Psoas muscle (tissue), 8 donors: ENCODE results near the gene DDI2. TPM values are rescaled to one million over a fixed set of nuclear protein-coding genes. Genes with fewer than 3 reads are reported as not detected.

Source experiments
- ATAC-seq, 4 donors: fragments of 200-7000 bp; cut with Tn5 transposase; one replicate each; pipeline ENCODE4 v1.9.1; 2020; ENCODE audit warnings: moderate library complexity in 3 of 4, mild to moderate bottlenecking in 2 of 4
- DNase-seq, 2 donors: peaks; one replicate each; pipeline ENCODE4 v3.0.0-alpha.2; 2020
- H3K27ac ChIP-seq: fragments of 200-600 bp; one replicate; pipeline ENCODE4 v1.8.0; 2022
- H3K27me3 ChIP-seq, 3 donors: fragments of 200-600 bp in 1 of 3; one replicate each; pipeline versions ENCODE4 v1.6.1 to v1.8.0; 2013 to 2022; ENCODE audit warnings: low read length in 2 of 3, mild to moderate bottlenecking in 2 of 3, moderate library complexity in 1 of 3; ENCODE audit not compliant: insufficient read depth in 3 of 3
- H3K36me3 ChIP-seq, 2 donors: fragments of 200-600 bp in 1 of 2; one replicate each; pipeline versions ENCODE4 v1.6.1 to v1.8.0; 2013 to 2022; ENCODE audit warnings: low read depth in 1 of 2, mild to moderate bottlenecking in 1 of 2, moderate library complexity in 1 of 2; ENCODE audit not compliant: insufficient read depth in 1 of 2
- H3K4me1 ChIP-seq: fragments of 200-600 bp; one replicate; pipeline ENCODE4 v1.8.0; 2022
- H3K4me3 ChIP-seq: fragments of 200-600 bp; one replicate; pipeline ENCODE4 v1.8.0; 2022; ENCODE audit warnings: mild to moderate bottlenecking
- H3K9me3 ChIP-seq: fragments of 200-600 bp; one replicate; pipeline ENCODE4 v1.8.0; 2022
- CTCF ChIP-seq: fragments of 200-600 bp; IDR thresholded peaks from one replicate; pipeline ENCODE4 v1.8.0; 2022; ENCODE audit warnings: antibody characterized with exemption
- WGBS, 3 donors: extraction: QIAGEN DNeasy Blood & Tissue Kit; methylation state at CpG; one replicate each; pipeline versions ENCODE4 v1.1.6 to v1.1.7; 2013; 5-methylcytosine and 5-hydroxymethylcytosine counted together
- intact Hi-C, 2 donors: fragments of 100-400 bp; cut with DNase I; formaldehyde crosslinking; loops; one replicate each; pipeline versions ENCODE4 v1.11.0 to v1.14.2; 2022
- polyA plus RNA-seq, 3 donors: library from polyadenylated mRNA; stranded (reverse); fragments of 200-250 nt; gene quantifications; one replicate each; pipeline ENCODE4 v1.2.3, GENCODE V29; 2013
- total RNA-seq, 4 donors: library from RNA; stranded (reverse); fragmentation: NEBNext Ultra II Directional in 2 of 4; extraction: Animal tissue kit (Norgen Biotek cat#: 25700) in 2 of 4; gene quantifications; one replicate each; pipeline versions ENCODE4 v1.2.1 to v1.2.4, GENCODE V29; 2021 to 2023
- donor health status: healthy with polysubstance abuse.
- donor health status: DM: no; HTN: no; CAD: no; lungs with moderate emphysema.
- donor health status: Bipolar disorder and iron deficiency.
- donor health status: healthy.
- donor health status: DM: yes; HTN: yes; CAD: no.
- donor health status: DM: no; HTN: no; CAD: no.
- donor health status: DM: no; HTN: no; CAD: no.
- donor health status: DM: yes; HTN: yes; CAD: no.

Gene DDI2
- total and polyA plus RNA-seq, 7 donors = 4.8 to 80.2 (median 35.4) TPM

DNA sequence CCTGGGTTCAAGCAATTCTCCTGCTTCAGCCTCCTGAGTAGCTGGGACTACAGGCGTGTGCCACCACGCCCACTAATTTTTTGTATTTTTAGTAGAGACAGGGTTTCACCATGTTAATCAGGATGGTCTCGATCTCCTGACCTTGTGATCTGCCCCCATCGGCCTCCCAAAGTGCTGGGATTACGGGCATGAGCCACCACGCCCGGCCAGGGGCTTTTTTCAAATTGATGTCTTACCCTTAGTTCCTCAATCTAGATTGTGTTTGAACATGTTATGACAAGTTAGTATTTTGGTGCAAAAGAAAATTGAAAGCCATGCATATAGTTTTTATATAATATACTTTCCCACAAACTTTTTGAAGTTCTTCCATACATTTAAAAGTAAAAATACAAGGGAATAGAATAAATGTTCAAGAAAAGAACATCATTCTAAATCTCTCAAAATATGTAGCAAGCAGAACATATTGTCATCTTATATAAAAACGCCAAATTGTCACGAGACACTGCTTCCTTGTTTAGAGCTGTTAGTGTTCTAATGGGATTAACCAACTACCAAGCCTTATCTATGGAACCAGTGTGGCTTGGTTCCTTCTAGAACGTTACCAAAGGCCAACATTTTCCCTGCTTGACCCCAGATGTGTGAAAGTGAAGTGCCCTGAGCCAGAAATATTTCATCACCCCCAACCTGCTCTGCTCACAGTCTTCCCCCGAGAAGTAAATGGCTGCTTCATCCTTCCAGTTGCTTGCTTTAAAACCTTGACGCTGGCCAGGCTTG, 57.3 kb downstream of the DDI2 start:
- no peak overlapping the region for H3K27ac ChIP-seq
- no peak overlapping the region for H3K4me3 ChIP-seq
- no peak for DNase-seq
- H3K4me1 ChIP-seq = peaks cover 9% of the 10 kb centered on the region
- no peaks in the 10 kb centered on the region for H3K27me3 ChIP-seq
- H3K9me3 ChIP-seq = no peaks in the 10 kb centered on the region
- TF ChIP-seq CTCF = no peak
- intact Hi-C loops = no loop called here
- ATAC-seq = no peak
- WGBS, 3 donors = 72 to 77% (median 76%) methylated on average over 12 of the region's 12 CpGs
- no peaks in the 10 kb centered on the region for H3K36me3 ChIP-seq

- ATAC-seq (no peak), DNase-seq (no peak)
- intact Hi-C loops = no loop called here
- no peaks in the 10 kb centered on the region for H3K9me3 ChIP-seq
- H3K27ac ChIP-seq = no peak overlapping the region
- WGBS, 3 donors = 35 to 51% (median 50%) methylated on average over 2 of the region's 2 CpGs
- no peak overlapping the region for H3K4me3 ChIP-seq
- peaks cover 18% of the 10 kb centered on the region for H3K4me1 ChIP-seq
- H3K36me3 ChIP-seq = no peaks in the 10 kb centered on the region
- TF ChIP-seq CTCF = no peak
- no peaks in the 10 kb centered on the region for H3K27me3 ChIP-seq
Measured at GRCh38 chr1:15676010-15676409, 58.8 kb downstream of the DDI2 start.

DNA sequence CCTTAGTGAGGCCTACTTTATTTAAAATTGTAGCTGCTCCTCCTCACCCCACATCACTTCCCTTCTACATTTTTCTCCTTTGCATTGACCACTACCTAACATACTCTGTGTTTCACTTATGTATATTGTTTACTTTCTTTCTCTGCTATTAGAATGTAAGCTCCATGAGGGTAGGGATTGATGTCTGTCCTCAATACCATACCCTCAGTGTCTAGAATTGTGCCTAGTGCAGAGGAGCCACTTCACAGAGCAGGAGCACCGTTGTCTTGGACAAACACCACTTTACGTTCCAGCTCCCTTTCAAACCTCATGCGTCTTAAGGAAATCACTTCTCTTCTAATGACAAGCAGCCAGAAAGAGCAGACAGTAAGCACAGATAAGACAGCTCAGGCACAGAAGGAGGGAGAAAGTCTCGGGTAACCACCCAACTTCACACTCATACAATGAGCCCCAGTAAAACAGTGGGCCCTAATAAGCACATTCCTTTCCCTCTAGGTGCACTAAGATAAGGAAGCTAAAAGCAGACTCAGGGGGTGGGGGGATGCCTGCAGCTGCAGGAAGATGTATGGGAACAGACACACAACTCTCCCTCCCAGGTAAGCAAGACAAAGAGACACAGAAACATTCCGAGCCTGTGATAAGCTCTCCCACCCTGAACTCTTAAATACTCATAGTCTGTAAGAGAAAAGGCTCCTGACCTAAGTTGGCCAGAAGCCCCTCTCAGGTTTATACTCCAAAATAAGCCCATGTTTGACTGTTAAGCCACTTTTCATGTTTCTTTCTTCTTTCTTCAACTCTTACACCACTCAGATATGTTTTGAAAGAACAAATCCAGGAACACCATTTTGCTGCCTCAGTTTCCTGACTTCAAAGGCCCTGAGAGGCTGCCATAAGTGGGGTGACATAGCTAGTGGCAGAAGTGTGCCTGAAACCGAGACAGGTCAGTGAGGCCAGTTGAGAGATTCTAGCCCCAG, 59.7 kb downstream of the DDI2 start:
- H3K4me1 ChIP-seq = peaks cover 25% of the 10 kb centered on the region
- TF ChIP-seq CTCF = no peak
- H3K4me3 ChIP-seq = no peak overlapping the region
- H3K27ac ChIP-seq = no peak overlapping the region
- no peak for ATAC-seq
- intact Hi-C loops = no loop called here
- WGBS, 3 donors = 94 to 97% (median 94%) methylated on average over 6 of the region's 6 CpGs
- H3K27me3 ChIP-seq = no peaks in the 10 kb centered on the region
- DNase-seq = no peak
- H3K36me3 ChIP-seq = no peaks in the 10 kb centered on the region
- H3K9me3 ChIP-seq = no peaks in the 10 kb centered on the region

DNA sequence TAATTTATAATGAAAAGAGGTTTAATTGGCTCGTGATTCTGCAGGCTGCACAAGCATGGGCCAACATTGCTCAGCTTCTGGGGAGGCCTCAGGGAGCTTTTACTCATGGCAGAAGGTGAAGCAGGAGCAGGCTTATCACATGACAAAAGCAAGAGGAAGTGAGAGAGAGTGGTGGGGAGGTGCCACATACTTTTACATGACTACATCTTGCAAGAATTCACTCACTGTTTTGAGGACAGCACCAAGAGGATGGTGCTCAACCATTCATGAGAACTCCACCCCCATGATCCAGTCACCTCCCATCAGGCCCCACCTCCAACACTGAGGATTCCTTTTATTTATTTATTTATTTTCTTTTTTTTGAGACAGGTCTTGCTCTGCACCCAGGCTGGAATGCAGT, 61.3 kb downstream of the DDI2 start:
- peaks cover 19% of the 10 kb centered on the region for H3K4me1 ChIP-seq
- intact Hi-C loops = no loop called here
- no peak overlapping the region for H3K4me3 ChIP-seq
- no peaks in the 10 kb centered on the region for H3K36me3 ChIP-seq
- no peak for DNase-seq
- WGBS, 3 donors = 75 to 92% (median 81%) methylated on average over 1 of the region's 1 CpG
- H3K27me3 ChIP-seq = no peaks in the 10 kb centered on the region
- H3K9me3 ChIP-seq = no peaks in the 10 kb centered on the region
- H3K27ac ChIP-seq = no peak overlapping the region
- peak in 2 of 4 donors; percentile 8 to 15 for ATAC-seq
- no peak for TF ChIP-seq CTCF
